Thyroid gland (tissue), 4 donors: ENCODE measurements around the gene PREX1.

Experiments
- CTCF ChIP-seq, 6 experiments: fragments of 200-600 bp in 3 of 6; fragments of 450-650 bp in 3 of 6; sonication (generic) in 3 of 6; IDR thresholded peaks; one replicate each; pipeline ENCODE4 v1.5.1; 2016 to 2019; ENCODE audit warnings: antibody characterized with exemption in 6 of 6, mild to moderate bottlenecking in 2 of 6, inconsistent platforms in 1 of 6, moderate library complexity in 1 of 6
- POLR2A ChIP-seq, 2 donors: fragments of 450-650 bp; IDR thresholded peaks; one replicate each; pipeline ENCODE4 v1.6.1; 2017; ENCODE audit warnings: antibody characterized with exemption in 2 of 2, mild to moderate bottlenecking in 2 of 2, moderate library complexity in 1 of 2

- TF ChIP-seq CTCF (IDR thresholded peaks at IDR 0.05) (no peak), POLR2A (IDR thresholded peaks at IDR 0.05) (no peak)
Observed at GRCh38 chr20:48759631-48760245, 68.1 kb downstream of the PREX1 start.
